ENCODE data around the gene GRIN1.

Gene GRIN1

GRCh38 chr9:137148242-137148641 lies 9.3 kb downstream of the GRIN1 start:
- DNase-seq (ENCODE audit: low read depth) = no peak
- no peak overlapping the region for H3K4me3 ChIP-seq (ENCODE audit: low read length)
- TF ChIP-seq CTCF (conservative IDR thresholded peaks at IDR 0.05; ENCODE audit: low read length) = no peak

- DNase-seq (ENCODE audit: low read depth) = no peak
- H3K4me3 ChIP-seq (ENCODE audit: low read length) = no peak overlapping the region
Observed at GRCh38 chr9:137148661-137149060, 9.7 kb downstream of the GRIN1 start.

GRCh38 chr9:137149363-137149762 lies 10.4 kb downstream of the GRIN1 start:
- DNase-seq (ENCODE audit: low read depth) = no peak
- H3K4me3 ChIP-seq (ENCODE audit: low read length) = no peak overlapping the region
- no peak for TF ChIP-seq CTCF (conservative IDR thresholded peaks at IDR 0.05; ENCODE audit: low read length)

More at GRCh38 chr9:137148661-137149060, 9.7 kb downstream of the GRIN1 start:
- TF ChIP-seq CTCF (conservative IDR thresholded peaks at IDR 0.05; ENCODE audit: low read length) = no peak

- no peak for DNase-seq (ENCODE audit: low read depth)
- TF ChIP-seq CTCF (conservative IDR thresholded peaks at IDR 0.05; ENCODE audit: low read length) = no peak
- no peak overlapping the region for H3K4me3 ChIP-seq (ENCODE audit: low read length)
Observed at GRCh38 chr9:137149942-137150616, 11.1 kb downstream of the GRIN1 start.

GRCh38 chr9:137150617-137151457 lies 11.9 kb downstream of the GRIN1 start:
- no peak overlapping the region for H3K4me3 ChIP-seq (ENCODE audit: low read length)
- no peak for DNase-seq (ENCODE audit: low read depth)
- no peak for TF ChIP-seq CTCF (conservative IDR thresholded peaks at IDR 0.05; ENCODE audit: low read length)

GRCh38 chr9:137152844-137153405 lies 14.0 kb downstream of the GRIN1 start:
- no peak for DNase-seq (ENCODE audit: low read depth)
- TF ChIP-seq CTCF (conservative IDR thresholded peaks at IDR 0.05; ENCODE audit: low read length) = no peak
- H3K4me3 ChIP-seq (ENCODE audit: low read length) = no peak overlapping the region

Data from AG10803 (cell line).